Activated CD8-positive, alpha-beta memory T cell treated with anti-CD3 and anti-CD28 coated beads, Interleukin-2, amount 10 ng/mL, durations not matched to agents 7 days and 5 days (primary cell): ENCODE results near the gene LIFR. TPM values are rescaled to one million over a fixed set of nuclear protein-coding genes. Genes with fewer than 3 reads are reported as not detected.

Experiments used
- ATAC-seq: fragments of 150-1000 bp; cut with Tn5 transposase; one replicate; pipeline ENCODE4 v1.10.0; 2021; ENCODE audit warnings: moderate library complexity
- CTCF ChIA-PET: fragments of 350-600 bp; sonication (Branson Sonifier 250); formaldehyde crosslinking; loops from one replicate; lab custom pipeline; 2021; ENCODE audit warnings: antibody characterized with exemption; lab: Charles Lee
- DNase-seq: peaks from one replicate; pipeline ENCODE4 v3.0.0-alpha.2; 2020
- H3K27ac Mint-ChIP-seq: one replicate; pipeline ENCODE4 v1.8.0; 2021; ENCODE audit warnings: mild to moderate bottlenecking, mixed read lengths
- H3K27me3 Mint-ChIP-seq: one replicate; pipeline ENCODE4 v1.8.0; 2021; ENCODE audit warnings: mixed read lengths
- H3K36me3 Mint-ChIP-seq: one replicate; pipeline ENCODE4 v1.8.0; 2021; ENCODE audit warnings: mild to moderate bottlenecking, mixed read lengths
- H3K4me1 Mint-ChIP-seq: one replicate; pipeline ENCODE4 v1.8.0; 2021; ENCODE audit warnings: mixed read lengths
- H3K4me3 Mint-ChIP-seq: one replicate; pipeline ENCODE4 v1.8.0; 2021; ENCODE audit warnings: mild to moderate bottlenecking, moderate library complexity, mixed read lengths
- H3K9me3 Mint-ChIP-seq: one replicate; pipeline ENCODE4 v1.8.0; 2022; ENCODE audit warnings: low read depth, mixed read lengths
- total RNA-seq, 2 experiments: library from RNA; stranded (reverse); gene quantifications; one replicate each; pipeline ENCODE4 v1.2.3, GENCODE V29; 2021

Gene LIFR
- total RNA-seq, 2 experiments from 2014 or later, result not detected

GRCh38 chr5:38469707-38470267 is 86.7 kb downstream of the LIFR start:
- ATAC-seq (no peak), DNase-seq (no peak)
- H3K27me3 Mint-ChIP-seq, result peaks cover 41% of the 10 kb centered on the region
- H3K36me3 Mint-ChIP-seq, result no peaks in the 10 kb centered on the region
- H3K4me3 Mint-ChIP-seq, result no peak overlapping the region
- no peaks in the 10 kb centered on the region for H3K4me1 Mint-ChIP-seq
- no peaks in the 10 kb centered on the region for H3K9me3 Mint-ChIP-seq
- no peak overlapping the region for H3K27ac Mint-ChIP-seq
- CTCF ChIA-PET, result no interaction called here

- no peak overlapping the region for H3K27ac Mint-ChIP-seq
Observed at GRCh38 chr5:38468978-38469706, 87.3 kb downstream of the LIFR start.

GRCh38 chr5:38468202-38468673 is 88.2 kb downstream of the LIFR start:
- H3K9me3 Mint-ChIP-seq, result no peaks in the 10 kb centered on the region
- DNase-seq, result no peak
- no peak for ATAC-seq
- no peaks in the 10 kb centered on the region for H3K36me3 Mint-ChIP-seq
- no peak overlapping the region for H3K4me3 Mint-ChIP-seq
- H3K27me3 Mint-ChIP-seq, result peaks cover 29% of the 10 kb centered on the region
- H3K4me1 Mint-ChIP-seq, result no peaks in the 10 kb centered on the region
- CTCF ChIA-PET, result no interaction called here
- H3K27ac Mint-ChIP-seq, result no peak overlapping the region

More at GRCh38 chr5:38468978-38469706, 87.3 kb downstream of the LIFR start:
- Mint-ChIP-seq H3K9me3 (no peaks in the 10 kb centered on the region), H3K27me3 (peaks cover 36% of the 10 kb centered on the region), H3K4me3 (no peak overlapping the region), H3K4me1 (no peaks in the 10 kb centered on the region), H3K36me3 (no peaks in the 10 kb centered on the region)
- ATAC-seq (no peak), DNase-seq (no peak)
- CTCF ChIA-PET, result no interaction called here

GRCh38 chr5:38467353-38468040 is 88.9 kb downstream of the LIFR start:
- no peaks in the 10 kb centered on the region for H3K4me1 Mint-ChIP-seq
- no peak overlapping the region for H3K27ac Mint-ChIP-seq
- no peaks in the 10 kb centered on the region for H3K36me3 Mint-ChIP-seq
- CTCF ChIA-PET, result interaction anchor here (0.8 kb wide), 1 partner anchor 47 kb away, joined by 3 read pairs; no protein-coding TSS in a partner anchor
- H3K27me3 Mint-ChIP-seq, result peaks cover 29% of the 10 kb centered on the region
- DNase-seq (no peak), ATAC-seq (no peak)
- no peaks in the 10 kb centered on the region for H3K9me3 Mint-ChIP-seq
- no peak overlapping the region for H3K4me3 Mint-ChIP-seq

- CTCF ChIA-PET, result interaction anchor here (0.8 to 1.7 kb wide), 2 partner anchors 25 to 46 kb away, joined by 3 to 6 read pairs; no protein-coding TSS in a partner anchor
- no peaks in the 10 kb centered on the region for H3K4me1 Mint-ChIP-seq
- no peak for ATAC-seq
- no peak for DNase-seq
- no peaks in the 10 kb centered on the region for H3K36me3 Mint-ChIP-seq
- no peak overlapping the region for H3K4me3 Mint-ChIP-seq
- H3K9me3 Mint-ChIP-seq, result no peaks in the 10 kb centered on the region
- H3K27me3 Mint-ChIP-seq, result peaks cover 28% of the 10 kb centered on the region
- H3K27ac Mint-ChIP-seq, result no peak overlapping the region
Observed at GRCh38 chr5:38466424-38467189, 89.8 kb downstream of the LIFR start.

- H3K36me3 Mint-ChIP-seq, result no peaks in the 10 kb centered on the region
- no peaks in the 10 kb centered on the region for H3K4me1 Mint-ChIP-seq
- DNase-seq (no peak), ATAC-seq (no peak)
- CTCF ChIA-PET, result interaction anchor here (1.7 kb wide), 1 partner anchor 24 kb away, joined by 6 read pairs; no protein-coding TSS in a partner anchor
- no peak overlapping the region for H3K27ac Mint-ChIP-seq
- no peak overlapping the region for H3K4me3 Mint-ChIP-seq
- no peaks in the 10 kb centered on the region for H3K9me3 Mint-ChIP-seq
- peaks cover 29% of the 10 kb centered on the region for H3K27me3 Mint-ChIP-seq
Observed at GRCh38 chr5:38465702-38466423, 90.6 kb downstream of the LIFR start.

- Mint-ChIP-seq H3K9me3 (no peaks in the 10 kb centered on the region), H3K27me3 (peaks cover 33% of the 10 kb centered on the region), H3K4me1 (no peaks in the 10 kb centered on the region), H3K27ac (no peak overlapping the region), H3K4me3 (no peak overlapping the region), H3K36me3 (no peaks in the 10 kb centered on the region)
- CTCF ChIA-PET, result interaction anchor here (1.7 kb wide), 1 partner anchor 23 kb away, joined by 6 read pairs; no protein-coding TSS in a partner anchor
- DNase-seq, result no peak
- ATAC-seq, result no peak
Observed at GRCh38 chr5:38465061-38465460, 91.4 kb downstream of the LIFR start.

GRCh38 chr5:38463634-38464521 is 92.6 kb downstream of the LIFR start:
- H3K27ac Mint-ChIP-seq, result no peak overlapping the region
- peaks cover 38% of the 10 kb centered on the region for H3K27me3 Mint-ChIP-seq
- no peak overlapping the region for H3K4me3 Mint-ChIP-seq
- no peaks in the 10 kb centered on the region for H3K9me3 Mint-ChIP-seq
- H3K4me1 Mint-ChIP-seq, result no peaks in the 10 kb centered on the region
- CTCF ChIA-PET, result interaction anchor here (0.8 kb wide), 1 partner anchor 23 kb away, joined by 3 read pairs; no protein-coding TSS in a partner anchor
- DNase-seq (no peak), ATAC-seq (no peak)
- H3K36me3 Mint-ChIP-seq, result no peaks in the 10 kb centered on the region

GRCh38 chr5:38462976-38463633 is 93.3 kb downstream of the LIFR start:
- H3K27me3 Mint-ChIP-seq, result peaks cover 44% of the 10 kb centered on the region
- no peaks in the 10 kb centered on the region for H3K9me3 Mint-ChIP-seq
- DNase-seq (no peak), ATAC-seq (no peak)
- H3K36me3 Mint-ChIP-seq, result no peaks in the 10 kb centered on the region
- no peak overlapping the region for H3K27ac Mint-ChIP-seq
- CTCF ChIA-PET, result interaction anchor here (0.8 kb wide), 1 partner anchor 22 kb away, joined by 3 read pairs; no protein-coding TSS in a partner anchor
- H3K4me3 Mint-ChIP-seq, result no peak overlapping the region
- no peaks in the 10 kb centered on the region for H3K4me1 Mint-ChIP-seq

GRCh38 chr5:38458174-38458573 is 98.3 kb downstream of the LIFR start:
- CTCF ChIA-PET, result no interaction called here
- no peak for ATAC-seq
- H3K36me3 Mint-ChIP-seq, result peaks cover 2% of the 10 kb centered on the region
- peaks cover 77% of the 10 kb centered on the region for H3K27me3 Mint-ChIP-seq
- peaks cover 17% of the 10 kb centered on the region for H3K4me1 Mint-ChIP-seq
- DNase-seq, result no peak
- no peaks in the 10 kb centered on the region for H3K9me3 Mint-ChIP-seq
- no peak overlapping the region for H3K4me3 Mint-ChIP-seq
- no peak overlapping the region for H3K27ac Mint-ChIP-seq

- no peak for ATAC-seq
- Mint-ChIP-seq H3K4me1 (peaks cover 27% of the 10 kb centered on the region), H3K9me3 (no peaks in the 10 kb centered on the region), H3K27me3 (peaks cover 79% of the 10 kb centered on the region), H3K36me3 (peaks cover 2% of the 10 kb centered on the region), H3K27ac (no peak overlapping the region), H3K4me3 (no peak overlapping the region)
- DNase-seq, result no peak
- CTCF ChIA-PET, result interaction anchor here (0.6 to 1.3 kb wide), 2 partner anchors 15 to 136 kb away, joined by 3 to 6 read pairs; no protein-coding TSS in a partner anchor
Observed at GRCh38 chr5:38456657-38457399, 99.6 kb downstream of the LIFR start.
